ENCODE measurements around the gene PTPRN2. TPM values are rescaled to one million over a fixed set of nuclear protein-coding genes. Genes with fewer than 3 reads are reported as not detected.

PTPRN2 gene
- total and polyA plus RNA-seq, 2 of the 8 experiments (the other 6 are each of a cell fraction or from before 2014, with no cell fraction given): 2.6 to 4.5 TPM

DNA sequence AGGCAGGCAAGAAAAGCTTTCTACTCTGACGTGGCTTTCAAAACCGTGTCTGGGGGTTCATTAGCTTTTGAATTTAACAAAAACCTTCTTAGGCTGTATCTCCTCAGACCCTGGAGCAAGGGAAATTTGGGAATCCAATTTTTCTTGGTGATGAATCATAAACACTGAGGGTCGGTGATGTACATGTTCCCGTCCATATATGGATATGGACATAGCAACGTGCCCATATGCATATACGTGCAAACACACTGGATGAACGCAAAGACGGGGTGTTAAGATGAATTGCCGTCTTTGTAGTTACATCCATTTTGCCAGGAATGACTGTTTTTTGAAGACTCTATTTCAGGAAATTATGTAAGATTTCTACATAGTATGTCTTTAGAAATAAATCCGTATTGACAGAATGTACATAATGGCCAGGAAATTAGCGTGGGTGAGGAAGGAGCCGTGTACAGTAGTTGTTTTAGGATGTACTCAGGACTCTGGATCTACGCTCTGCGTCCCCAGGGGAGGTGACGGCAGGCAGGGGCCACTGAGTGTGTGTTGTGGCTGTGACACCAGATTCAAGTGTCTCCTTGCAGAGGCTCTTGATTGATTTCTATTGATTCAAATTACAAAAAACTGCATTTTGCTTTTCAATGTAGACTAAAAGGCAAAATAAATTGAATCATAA lies 1012.6 kb downstream of the PTPRN2 start (continued):
- TF ChIP-seq, protein P1, sequence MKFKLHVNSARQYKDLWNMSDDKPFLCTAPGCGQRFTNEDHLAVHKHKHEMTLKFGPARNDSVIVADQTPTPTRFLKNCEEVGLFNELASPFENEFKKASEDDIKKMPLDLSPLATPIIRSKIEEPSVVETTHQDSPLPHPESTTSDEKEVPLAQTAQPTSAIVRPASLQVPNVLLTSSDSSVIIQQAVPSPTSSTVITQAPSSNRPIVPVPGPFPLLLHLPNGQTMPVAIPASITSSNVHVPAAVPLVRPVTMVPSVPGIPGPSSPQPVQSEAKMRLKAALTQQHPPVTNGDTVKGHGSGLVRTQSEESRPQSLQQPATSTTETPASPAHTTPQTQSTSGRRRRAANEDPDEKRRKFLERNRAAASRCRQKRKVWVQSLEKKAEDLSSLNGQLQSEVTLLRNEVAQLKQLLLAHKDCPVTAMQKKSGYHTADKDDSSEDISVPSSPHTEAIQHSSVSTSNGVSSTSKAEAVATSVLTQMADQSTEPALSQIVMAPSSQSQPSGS (IDR thresholded peaks at IDR 0.05; ENCODE audit: low read length): no peak
- no peak for TF ChIP-seq RFX5 (IDR thresholded peaks at IDR 0.05; ENCODE audit: borderline replicate concordance, low read depth, low read length)
- TF ChIP-seq JUN (IDR thresholded peaks at IDR 0.05; ENCODE audit: low read depth, low read length): no peak
- no peak for TF ChIP-seq HDAC6 (IDR thresholded peaks at IDR 0.05; ENCODE audit: low read depth, low read length)
- TF ChIP-seq, protein P2, sequence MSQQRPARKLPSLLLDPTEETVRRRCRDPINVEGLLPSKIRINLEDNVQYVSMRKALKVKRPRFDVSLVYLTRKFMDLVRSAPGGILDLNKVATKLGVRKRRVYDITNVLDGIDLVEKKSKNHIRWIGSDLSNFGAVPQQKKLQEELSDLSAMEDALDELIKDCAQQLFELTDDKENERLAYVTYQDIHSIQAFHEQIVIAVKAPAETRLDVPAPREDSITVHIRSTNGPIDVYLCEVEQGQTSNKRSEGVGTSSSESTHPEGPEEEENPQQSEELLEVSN (IDR thresholded peaks at IDR 0.05): no peak
- no peak for TF ChIP-seq POU5F1 (IDR thresholded peaks at IDR 0.05; ENCODE audit: low read depth, low read length)

Measured in H1 (cell line).